HG03571 (cell line): ENCODE results near the gene SMPX.

Experiments used
- ATAC-seq: cut with Tn5 transposase; IDR thresholded peaks from one replicate; pipeline ENCODE4 v1.9.1; 2021; ENCODE audit not compliant: unreplicated experiment

SMPX gene

DNA sequence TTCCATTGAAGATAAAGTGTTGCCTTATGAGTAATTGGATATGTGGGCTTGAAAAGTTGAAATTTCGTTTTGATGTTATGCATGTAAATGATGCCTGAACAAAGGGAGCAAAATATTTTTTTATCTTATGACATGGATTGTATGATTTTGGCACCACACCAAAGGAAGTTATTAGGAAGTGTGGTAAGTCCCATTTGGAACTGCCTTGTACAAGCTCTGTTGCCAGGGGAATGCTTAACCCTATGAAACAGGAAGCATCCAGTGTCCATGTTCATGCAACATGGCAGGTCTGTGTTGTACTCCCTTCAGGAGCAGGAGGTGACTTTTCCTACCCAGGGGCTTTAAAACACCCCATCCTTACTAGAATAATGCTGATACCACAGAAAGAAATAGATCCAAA lies 13.2 kb downstream of the SMPX start:
- no peak for ATAC-seq

DNA sequence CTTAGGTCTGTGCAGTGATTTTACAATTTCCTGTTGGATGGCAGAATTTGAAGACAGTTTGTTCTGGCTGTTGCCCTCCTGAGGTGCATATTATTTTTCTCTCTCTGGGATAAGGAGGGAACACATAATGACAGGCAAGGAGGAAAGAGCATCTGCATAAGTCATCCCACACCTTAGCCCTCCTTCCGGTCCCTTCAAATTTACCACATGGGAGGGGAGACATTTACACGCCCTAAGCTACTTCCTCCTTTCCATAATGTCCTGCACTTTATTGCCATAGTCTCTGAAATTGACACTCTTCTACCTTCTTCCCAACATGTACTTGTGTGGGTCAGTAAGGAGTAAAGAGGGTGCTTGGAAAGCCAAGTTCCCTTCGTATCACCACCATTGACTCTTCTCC lies 13.9 kb downstream of the SMPX start:
- no peak for ATAC-seq

DNA sequence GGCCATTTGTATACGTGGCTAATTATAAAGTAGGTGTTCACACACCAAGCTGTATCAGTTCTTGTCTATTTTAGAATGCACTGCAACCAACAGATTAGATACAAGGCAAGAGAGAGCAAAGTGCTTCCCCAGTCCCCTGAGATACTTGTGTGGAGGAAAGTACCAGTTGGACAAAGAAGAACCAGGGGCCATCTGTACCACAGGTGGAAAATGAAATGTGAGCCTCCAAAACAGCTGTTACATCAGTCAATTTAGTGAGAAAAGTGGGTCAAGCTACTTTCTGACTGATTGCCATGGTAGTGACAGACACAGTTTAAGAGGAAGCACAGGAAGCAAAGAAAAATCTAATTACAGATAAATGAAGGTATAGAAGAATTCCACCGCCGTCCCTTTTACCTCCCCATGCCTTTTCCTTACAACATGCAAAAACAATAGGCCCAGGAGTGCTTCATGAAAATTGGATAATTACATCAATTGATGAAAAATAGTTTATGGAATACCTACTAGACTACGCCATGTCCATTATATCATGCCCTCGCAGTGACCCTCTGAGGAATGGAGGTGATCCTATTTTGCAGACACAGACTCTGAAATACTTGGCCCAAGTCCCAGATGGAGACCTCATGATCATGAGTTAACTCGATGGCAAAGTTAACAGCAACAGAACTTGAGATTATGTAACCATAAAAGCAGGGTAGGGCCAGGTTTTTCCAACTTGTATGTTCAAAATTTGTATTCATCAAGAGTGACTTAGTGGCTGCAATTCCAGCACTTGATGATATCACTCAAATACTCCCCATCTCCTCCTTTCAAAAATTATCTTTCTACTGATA lies 15.8 kb downstream of the SMPX start:
- ATAC-seq, result no peak

DNA sequence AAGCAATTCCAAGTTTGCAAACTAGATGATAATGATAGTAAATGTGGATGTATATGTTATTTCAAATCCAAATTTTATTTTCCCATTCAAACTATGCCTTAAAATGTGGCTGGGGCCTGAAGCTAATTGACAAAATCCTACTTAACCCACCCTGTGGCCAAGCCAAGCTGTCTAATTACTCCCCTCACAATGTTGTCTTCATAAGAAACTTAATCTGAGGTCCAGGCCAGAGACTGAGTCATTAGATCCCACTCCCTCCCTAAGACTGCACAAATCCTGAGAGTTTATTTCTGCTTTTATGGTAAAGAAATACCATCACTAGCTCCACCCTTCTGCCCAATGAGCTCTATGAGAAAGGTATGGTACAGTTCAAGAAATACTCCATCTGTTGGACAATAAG lies 16.6 kb downstream of the SMPX start:
- no peak for ATAC-seq

DNA sequence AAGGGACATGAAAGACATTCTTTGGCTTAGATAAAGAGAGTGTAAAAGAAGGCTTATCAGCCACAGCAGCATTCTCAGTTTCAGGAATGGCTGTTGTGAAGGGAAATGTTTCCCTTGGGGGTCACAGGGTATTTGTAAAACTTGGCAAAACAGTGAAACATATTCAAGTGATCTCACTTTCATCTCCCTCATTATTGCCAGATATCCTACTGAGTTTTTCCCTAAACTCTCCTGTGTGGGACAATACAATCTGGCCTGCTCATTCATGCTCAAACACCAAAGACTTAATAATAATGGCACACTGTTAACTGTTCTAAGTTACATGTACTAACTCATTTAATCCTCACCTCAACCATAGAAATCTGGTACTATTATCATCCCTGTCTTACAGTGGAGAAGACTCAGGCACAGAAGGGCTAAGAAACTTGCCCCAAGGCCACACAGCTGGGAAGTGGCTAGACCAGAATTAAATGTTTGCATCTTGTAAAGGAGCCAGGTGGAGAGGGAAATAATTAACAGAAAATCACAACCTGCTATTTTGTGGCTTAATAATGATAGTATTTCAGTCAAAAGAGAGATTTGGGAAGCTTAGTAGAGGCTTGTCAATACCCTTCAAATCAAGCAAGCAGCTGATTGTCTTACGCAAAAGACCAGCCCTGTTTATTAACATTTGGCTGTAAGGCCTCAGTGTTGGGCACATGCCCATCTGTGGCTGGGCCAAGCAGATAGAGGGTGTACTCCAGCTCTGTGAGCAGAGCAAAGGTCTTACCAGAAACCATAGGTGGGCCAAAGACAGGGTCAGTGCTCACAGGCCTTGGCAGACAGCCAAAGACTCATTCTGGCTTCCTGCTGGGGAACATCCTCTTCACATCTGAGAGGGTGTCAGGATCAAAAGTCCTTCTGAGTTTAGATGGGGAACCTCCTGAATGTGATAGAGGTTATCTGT lies 17.3 kb downstream of the SMPX start:
- no peak for ATAC-seq

DNA sequence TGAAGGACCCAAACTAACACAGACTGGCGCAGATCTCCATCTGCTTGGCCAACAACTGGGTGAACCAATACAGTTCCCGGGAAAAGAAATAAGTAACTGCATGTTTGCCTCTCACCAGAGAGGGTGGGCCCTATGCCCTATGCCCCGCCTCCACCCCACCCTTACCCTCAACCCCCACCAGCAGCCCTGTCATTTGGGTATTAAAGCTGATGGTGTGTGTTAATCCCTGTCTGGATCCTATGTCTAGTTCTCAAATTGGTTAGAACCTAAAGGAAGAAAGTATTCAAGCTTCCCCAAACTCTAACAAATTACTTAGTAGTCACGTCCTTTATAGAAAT lies 19.0 kb downstream of the SMPX start:
- no peak for ATAC-seq

DNA sequence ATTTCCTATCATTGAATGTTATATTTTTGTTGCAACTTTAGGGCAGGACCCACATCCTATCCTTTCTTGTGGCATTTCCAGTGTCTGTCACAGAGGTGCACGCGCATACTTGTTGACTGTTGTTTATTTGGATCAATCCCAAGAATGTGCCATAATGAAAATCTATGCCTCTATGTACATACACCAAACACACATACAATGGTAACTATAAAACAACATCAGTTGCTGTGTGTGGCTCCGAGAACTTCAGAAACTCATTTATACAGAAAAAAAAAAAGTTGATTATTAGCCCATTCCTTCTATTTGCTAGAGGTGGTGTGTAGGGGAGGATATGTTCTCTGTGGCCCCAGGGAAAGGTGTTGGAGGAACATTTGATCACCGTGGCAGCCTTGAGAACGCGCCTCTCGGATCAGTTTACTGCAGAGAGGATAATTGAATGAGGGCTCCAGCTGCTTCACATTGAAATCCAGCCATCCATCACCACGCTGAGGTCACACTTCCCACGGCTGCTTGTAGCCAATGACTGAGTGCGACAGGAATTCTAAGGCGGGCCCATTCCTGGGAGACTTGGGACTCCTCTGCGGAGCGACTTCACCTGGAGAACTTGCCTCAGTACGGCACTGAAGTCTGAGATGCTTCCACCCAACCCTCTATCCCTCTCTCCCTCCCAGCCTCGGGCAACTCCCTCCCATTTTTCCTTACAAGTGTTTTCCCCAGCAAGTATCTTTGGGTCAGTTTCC lies 19.5 kb downstream of the SMPX start:
- ATAC-seq, result no peak

DNA sequence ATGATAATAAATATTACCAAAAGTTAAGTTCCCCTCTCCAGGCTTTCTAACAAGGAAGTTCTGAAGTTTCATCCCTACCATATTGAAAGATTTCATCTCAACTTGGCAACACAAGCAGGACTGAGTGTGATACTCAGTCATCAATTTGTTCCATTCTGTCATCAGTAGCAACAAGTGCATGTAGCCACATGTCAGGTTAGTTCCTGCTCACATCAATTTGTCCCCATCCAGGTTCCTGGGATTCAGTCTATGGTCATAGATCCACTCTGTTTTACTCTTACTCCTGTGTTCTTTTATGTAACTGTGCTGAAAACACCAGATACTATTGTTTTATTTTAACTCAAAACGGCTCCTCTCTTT lies 22.2 kb downstream of the SMPX start:
- no peak for ATAC-seq

DNA sequence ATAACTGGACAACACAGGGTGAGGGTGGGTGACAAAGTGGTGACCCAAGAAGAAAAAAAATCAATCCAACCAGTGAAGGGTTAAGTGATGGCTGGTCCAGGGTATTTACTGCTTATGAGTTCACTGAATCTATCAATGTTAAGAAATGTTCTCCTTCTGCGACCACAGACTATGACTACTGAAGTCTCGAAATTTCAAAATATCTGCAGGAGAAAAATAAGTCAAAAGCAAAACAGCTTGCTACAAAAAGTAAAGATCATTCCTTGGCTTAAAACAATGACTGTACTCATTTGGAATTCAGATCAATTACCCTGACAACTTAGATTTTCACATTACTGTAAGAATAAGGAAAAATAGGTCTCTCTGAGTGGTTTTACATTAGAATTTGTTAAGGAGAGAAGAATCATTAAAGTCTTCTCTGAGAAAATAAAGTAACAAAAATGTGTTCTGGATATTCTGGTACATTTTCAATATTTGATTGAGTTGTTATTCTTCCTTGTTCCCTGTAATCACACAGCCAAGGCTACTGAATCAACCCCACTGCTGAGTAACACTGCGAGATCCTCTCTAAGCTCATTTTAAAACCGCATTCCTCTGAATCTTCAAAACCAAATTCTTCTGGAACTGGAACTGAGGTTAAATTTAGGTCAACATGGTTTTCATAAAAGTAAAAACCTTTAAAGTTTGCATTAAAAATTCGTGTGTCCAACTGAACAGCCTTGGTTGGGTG lies 22.7 kb downstream of the SMPX start:
- no peak for ATAC-seq

DNA sequence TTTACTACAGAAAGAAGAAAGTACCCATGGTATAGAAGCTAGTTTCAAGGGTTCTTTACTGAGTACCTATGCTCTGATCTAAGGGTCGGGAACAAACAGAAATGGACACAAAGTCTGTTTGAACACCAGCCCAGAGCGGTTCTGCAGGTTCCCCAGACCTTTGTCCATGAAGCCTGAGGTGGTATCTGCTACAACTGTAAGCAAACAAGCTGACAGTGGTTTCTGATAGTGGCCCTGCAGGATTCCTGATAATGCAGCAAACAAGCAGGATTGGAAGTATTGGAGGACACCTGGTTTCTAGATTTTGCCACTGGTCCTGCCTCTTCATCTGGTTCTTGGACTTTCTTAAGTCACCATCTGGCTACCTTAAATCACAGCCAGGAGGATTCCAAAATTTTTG lies 23.7 kb downstream of the SMPX start:
- ATAC-seq, result no peak

DNA sequence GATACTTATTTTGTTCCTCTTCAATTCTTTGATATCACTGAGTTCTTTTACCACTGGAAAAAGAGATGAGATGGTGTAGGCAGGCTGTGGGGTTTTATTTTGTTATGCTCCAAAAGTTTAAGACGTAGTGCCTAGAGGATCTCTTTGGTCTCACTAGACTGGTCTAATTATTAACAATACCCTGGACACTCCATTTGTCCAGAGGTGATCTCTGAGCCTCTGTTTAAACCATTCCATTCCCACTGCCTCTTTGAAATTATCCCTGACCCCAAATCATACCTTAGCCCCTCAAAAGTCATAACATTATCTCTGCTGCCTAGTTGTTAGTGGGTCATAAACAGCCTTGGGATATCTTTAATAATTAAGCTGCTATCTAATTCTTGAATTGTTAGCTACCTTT lies 24.2 kb downstream of the SMPX start:
- no peak for ATAC-seq

DNA sequence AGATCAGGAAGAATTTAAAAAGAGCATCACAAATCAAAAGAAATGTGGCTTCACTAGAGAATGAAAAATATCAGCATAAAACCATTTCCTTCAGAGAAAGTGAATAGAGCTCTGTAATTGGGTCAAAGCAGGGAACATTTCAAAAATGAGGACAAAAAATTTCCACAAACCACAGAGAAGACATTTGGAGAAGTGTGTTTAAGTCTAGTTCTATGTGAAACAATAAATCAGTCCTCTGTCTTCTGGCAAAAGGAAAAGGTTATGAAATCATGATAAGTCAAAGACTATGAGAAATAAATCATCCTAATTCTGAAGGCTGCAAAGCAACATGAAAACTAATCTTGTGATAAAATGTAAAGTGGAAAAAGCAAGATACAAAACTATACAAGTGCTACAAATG lies 27.9 kb downstream of the SMPX start:
- no peak for ATAC-seq

DNA sequence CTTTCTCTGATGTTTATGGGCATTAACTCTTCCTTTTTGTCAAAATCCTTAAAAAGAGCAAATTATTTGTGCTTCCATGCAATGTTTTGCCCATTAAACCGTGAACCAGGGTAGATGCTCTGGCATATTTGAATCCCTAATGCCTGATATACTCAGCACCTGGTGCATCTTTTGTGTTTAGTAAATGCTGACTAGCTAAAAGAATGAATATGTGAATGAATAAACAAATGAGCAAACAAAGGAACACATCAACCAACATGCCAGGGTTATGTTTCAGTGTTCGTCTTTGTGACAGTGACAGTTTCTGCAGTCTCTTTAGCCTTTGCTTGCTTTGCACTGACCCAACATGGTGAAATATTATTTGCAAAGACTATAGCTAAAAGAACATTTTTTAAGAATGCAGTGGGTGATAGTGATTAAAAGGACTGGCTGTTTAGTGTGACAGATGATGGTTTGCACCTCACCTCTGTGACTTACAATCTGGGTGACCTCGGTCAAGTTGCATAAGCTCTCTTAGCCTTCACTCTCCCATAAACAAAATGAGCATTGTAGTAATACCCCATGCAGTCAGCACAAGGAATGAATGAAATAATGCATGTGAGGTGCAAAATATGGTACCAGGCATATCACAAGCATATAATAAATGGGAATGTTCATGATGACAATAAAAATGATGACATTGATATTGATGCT lies 29.5 kb downstream of the SMPX start:
- ATAC-seq, result no peak

DNA sequence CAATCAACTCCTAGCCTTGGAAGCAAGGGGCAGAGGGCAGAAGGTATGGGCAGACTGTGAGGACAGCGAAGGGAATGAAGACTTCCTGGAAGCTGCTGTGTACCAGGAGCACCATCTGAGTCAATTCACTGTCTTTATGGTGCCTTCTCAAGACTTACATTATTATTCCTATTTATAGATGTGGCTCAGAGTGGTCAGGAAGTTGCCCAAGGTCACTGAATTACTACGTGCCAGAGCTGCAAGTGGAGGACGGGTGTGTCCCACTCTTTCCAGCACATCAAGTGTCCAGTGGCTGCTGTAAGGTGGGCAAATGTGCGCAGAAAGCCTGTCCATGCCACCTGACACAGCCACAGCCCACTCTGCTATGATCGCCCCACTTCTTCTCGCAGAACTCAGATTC lies 32.0 kb downstream of the SMPX start:
- no peak for ATAC-seq

DNA sequence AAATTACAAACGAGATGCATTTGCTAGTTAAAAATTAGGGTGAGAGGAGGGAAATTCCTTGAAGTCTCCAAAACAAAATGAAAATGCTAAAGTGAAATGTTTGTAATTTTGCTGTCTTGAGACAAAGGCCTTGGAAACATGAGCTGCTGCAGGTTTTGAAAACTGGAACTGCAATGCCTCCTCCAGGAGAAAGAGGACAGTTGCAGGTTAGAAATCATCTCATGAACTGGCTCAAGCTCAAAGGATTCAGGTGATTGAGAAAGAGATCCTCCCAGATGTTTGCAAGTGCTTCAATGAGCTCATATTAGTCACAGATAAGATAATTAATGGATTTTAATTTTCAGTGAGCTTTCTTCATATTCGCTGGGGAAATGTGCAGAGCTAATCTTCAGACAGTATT lies 32.4 kb downstream of the SMPX start:
- no peak for ATAC-seq

DNA sequence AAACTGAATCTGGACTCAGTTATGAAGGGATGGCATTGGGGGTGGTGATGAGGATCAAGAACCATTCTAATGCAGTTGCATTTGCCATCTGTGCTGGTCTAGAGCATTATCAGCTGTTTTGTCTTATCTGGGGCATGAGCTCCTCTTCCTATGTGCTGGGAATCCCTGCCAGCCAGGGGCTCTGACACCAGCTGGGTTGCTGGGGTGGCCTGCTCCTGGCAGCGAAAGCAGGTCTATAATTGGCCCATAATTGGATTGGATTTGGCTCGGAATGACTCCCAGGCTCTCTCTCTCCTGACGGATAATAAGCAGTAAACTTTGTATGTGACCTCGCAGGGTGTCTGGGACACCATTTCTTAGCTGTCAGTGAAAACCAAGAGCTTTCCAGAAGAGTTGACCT lies 34.1 kb downstream of the SMPX start:
- no peak for ATAC-seq

DNA sequence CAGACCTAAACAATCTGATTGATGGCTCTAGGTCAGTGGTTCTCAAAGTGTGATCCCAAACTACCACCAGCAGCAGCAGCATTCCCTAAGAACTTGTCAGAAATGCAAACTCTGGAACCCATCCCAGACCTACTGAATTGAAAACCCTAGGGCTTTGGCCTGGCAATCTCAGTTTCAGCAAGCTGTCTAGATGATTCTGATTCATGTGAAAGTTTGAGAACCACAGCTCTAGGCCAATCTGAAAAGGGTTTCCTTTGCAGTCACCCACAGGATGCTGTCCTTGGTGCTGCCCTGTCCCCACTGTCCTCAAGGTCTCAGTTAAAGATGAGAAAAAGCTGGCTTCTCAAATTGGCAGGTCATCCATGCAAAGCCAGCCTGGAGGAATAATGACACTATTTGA lies 34.8 kb downstream of the SMPX start:
- ATAC-seq, result no peak

DNA sequence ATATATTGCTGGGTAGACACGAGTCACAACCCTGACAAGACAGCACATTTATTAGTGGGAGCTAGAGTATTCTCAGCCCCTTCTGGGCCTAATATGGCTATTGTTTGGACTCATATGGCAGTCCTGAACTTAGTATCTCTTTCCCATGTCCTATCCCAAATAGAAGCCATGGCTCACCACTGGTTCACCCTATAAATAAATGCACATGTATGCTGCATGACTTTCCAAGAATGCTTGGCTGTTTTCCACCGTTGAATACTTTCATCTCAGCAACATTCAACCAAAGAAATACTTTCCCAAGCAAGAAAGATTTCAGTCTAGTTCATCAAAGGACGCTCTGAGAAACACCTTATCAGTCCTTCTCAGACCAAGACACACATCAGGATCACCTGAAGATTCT lies 36.7 kb downstream of the SMPX start:
- no peak for ATAC-seq

DNA sequence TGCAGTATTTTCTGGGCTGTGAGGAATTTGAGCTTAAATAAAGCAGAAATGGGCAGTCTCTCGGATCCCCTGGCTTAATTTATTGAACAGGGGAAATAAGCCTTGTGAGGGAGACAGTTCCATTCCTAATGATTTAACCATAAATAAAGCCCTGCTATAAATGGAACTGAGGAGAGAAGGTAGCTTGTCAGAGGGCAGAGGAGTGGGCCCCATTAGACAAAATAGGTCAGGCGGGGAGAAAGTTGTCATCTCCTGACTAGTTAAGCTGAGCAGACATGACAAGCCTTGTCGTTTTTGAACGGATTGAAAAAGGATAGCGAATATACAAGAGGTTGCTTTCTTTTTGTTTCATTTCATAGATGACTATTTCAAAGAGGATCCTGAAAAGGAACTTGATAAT lies 39.3 kb downstream of the SMPX start:
- ATAC-seq, result no peak

DNA sequence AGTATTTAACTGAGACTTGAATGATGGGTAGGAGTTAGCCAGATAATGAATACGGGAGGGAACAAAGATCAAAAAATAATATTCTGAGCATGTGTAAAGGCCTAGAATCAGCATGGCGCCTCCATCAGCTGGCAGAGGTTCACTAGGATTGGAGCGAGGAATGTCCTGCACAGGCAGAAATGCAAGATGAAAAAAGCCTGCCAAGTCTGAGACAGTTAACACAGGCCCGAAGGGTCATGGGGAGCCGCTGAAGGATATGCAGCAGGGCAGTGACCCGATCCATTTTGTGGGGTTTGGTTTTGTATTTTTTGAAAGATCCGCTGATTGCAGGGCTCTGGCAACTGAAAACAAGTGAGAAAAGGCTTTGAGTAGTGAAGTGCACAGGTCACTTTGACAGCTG lies 40.1 kb downstream of the SMPX start:
- ATAC-seq, result no peak

DNA sequence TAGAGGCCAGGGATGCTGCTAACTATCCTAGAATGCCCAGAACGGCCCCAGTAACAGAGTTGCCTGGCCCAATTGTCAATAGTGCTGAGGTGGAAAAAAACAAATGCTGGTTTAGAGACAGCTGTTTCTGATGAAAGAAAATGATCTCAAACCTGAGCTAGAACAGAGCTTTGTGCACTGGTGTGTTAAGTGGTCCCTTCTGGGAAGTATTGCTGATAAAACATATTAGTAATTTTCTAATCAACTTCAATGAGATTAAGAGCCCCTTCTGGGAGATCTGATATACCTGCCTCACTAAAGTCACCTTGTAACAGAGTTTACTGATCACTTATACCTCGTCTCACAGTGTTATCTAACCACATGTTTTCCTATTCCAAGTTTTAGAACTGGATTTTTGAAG lies 42.1 kb downstream of the SMPX start:
- ATAC-seq, result no peak
